HCT116 (cell line): ENCODE measurements around the gene LYPD6. TPM values are rescaled to one million over a fixed set of nuclear protein-coding genes. Genes with fewer than 3 reads are reported as not detected.

Experiments used
- ATAC-seq: fragments of 200-7000 bp; cut with Tn5 transposase; 2 replicates; pipeline ENCODE4 v1.9.1; 2020; ENCODE audit warnings: mild to moderate bottlenecking, moderate library complexity
- BruUV-seq: library from RNA; stranded (reverse); fragments of 400-500 nt; replicated peaks from 2 replicates; lab custom pipeline; 2021; lab: Mats Ljungman, UMichigan
- CTCF ChIA-PET: fragments of 300-600 bp; sonication (Branson Sonifier 250); formaldehyde crosslinking; loops from one replicate; lab custom pipeline; 2021; ENCODE audit warnings: antibody characterized with exemption; lab: Charles Lee
- POLR2A ChIA-PET: fragments of 300-600, 350-600 bp; sonication (Branson Sonifier 250); formaldehyde crosslinking; loops from one replicate; lab custom pipeline; 2021; ENCODE audit warnings: antibody characterized with exemption; lab: Charles Lee
- RAD21 ChIA-PET, 2 experiments: fragments of 300-600 bp; sonication (Branson Sonifier 250); formaldehyde crosslinking; loops; one replicate each; lab custom pipeline; 2023; ENCODE audit warnings: low total read pairs in 2 of 2; ENCODE audit not compliant: uncharacterized antibody in 2 of 2, unreplicated experiment in 2 of 2, low non-redundant PET in 1 of 2; lab: Charles Lee
- DNase-seq: peaks from one replicate; pipeline ENCODE4 v3.0.0-alpha.2; 2010; ENCODE audit warnings: low read depth, low spot score
- H2AFZ ChIP-seq: fragments of 200-600 bp; shearing (Covaris generic), sonication (generic); 2 replicates; pipeline ENCODE4 v1.6.1; 2017; ENCODE audit warnings: low read depth, mixed run types, mixed read lengths, antibody characterized with exemption, low read length; ENCODE audit not compliant: poor library complexity, severe bottlenecking
- H3K27ac ChIP-seq: 2 replicates; pipeline ENCODE4 v1.5.1; 2012; ENCODE audit warnings: low read depth, low read length
- H3K27me3 ChIP-seq: fragments of 200-600 bp; sonication (generic); 2 replicates; pipeline ENCODE4 v1.6.1; 2016; ENCODE audit warnings: mixed run types, low read length, mixed read lengths; ENCODE audit not compliant: insufficient read depth
- H3K36me3 ChIP-seq, 2 experiments: fragments of 200-500 bp in 1 of 2; fragments of 200-600 bp in 1 of 2; sonication (Bioruptor generic) in 1 of 2; sonication (generic) in 1 of 2; 2 replicates each; pipeline versions ENCODE4 v1.5.1 to v1.6.1; 2014 to 2016; ENCODE audit warnings: low read length in 2 of 2, inconsistent platforms in 1 of 2, mixed read lengths in 1 of 2, mixed run types in 1 of 2; ENCODE audit not compliant: insufficient read depth in 2 of 2, control insufficient read depth in 1 of 2
- H3K4me1 ChIP-seq, 2 experiments: fragments of 200-600 bp in 1 of 2; sonication (generic) in 1 of 2; 2 replicates each; pipeline versions ENCODE4 v1.5.1 to v1.6.1; 2012 to 2017; ENCODE audit warnings: low read length in 2 of 2, inconsistent platforms in 1 of 2, mild to moderate bottlenecking in 1 of 2, mixed read lengths in 1 of 2, mixed run types in 1 of 2, moderate library complexity in 1 of 2; ENCODE audit not compliant: insufficient read depth in 2 of 2, control insufficient read depth in 1 of 2
- H3K4me2 ChIP-seq: fragments of 200-600 bp; sonication (generic); 2 replicates; pipeline ENCODE4 v1.6.1; 2017; ENCODE audit warnings: mixed run types, low read length, mixed read lengths
- H3K4me3 ChIP-seq, 2 experiments: fragments of 200-600 bp in 1 of 2; sonication (generic) in 1 of 2; replicated peaks in 1 of 2; 2 replicates each; pipeline ENCODE4 v1.5.1; 2011 to 2016; ENCODE audit warnings: low read length in 2 of 2, control low read depth in 1 of 2, low read depth in 1 of 2, mild to moderate bottlenecking in 1 of 2, mixed read lengths in 1 of 2, mixed run types in 1 of 2
- H3K79me2 ChIP-seq: fragments of 200-600 bp; sonication (generic); 2 replicates; pipeline ENCODE4 v1.6.1; 2017; ENCODE audit warnings: mild to moderate bottlenecking, mixed run types, low read length, moderate library complexity, mixed read lengths; ENCODE audit not compliant: insufficient read depth
- H3K9ac ChIP-seq: fragments of 200-600 bp; sonication (generic); 2 replicates; pipeline ENCODE4 v1.6.1; 2016; ENCODE audit warnings: low read length, mixed read lengths
- H3K9me2 ChIP-seq: fragments of 200-600 bp; sonication (generic), shearing (Covaris generic); 2 replicates; pipeline ENCODE4 v1.6.1; 2017; ENCODE audit warnings: mixed run types, mild to moderate bottlenecking, moderate library complexity; ENCODE audit not compliant: insufficient read depth
- H3K9me3 ChIP-seq, 2 experiments: fragments of 200-500 bp in 1 of 2; fragments of 200-600 bp in 1 of 2; sonication (Bioruptor generic) in 1 of 2; sonication (generic) in 1 of 2; 2 replicates each; pipeline ENCODE4 v1.6.1; 2014 to 2017; ENCODE audit warnings: low read length in 2 of 2, mixed read lengths in 2 of 2, inconsistent platforms in 1 of 2, low read depth in 1 of 2, mild to moderate bottlenecking in 1 of 2, mixed run types in 1 of 2, moderate library complexity in 1 of 2; ENCODE audit not compliant: control insufficient read depth in 1 of 2, insufficient read depth in 1 of 2
- H4K20me1 ChIP-seq: fragments of 200-600 bp; sonication (generic), shearing (Covaris generic); 2 replicates; pipeline ENCODE4 v1.6.1; 2017; ENCODE audit warnings: mixed run types, mild to moderate bottlenecking, moderate library complexity; ENCODE audit not compliant: insufficient read depth
- CTCF ChIP-seq, 3 experiments: fragments of 200-600 bp in 1 of 3; sonication (generic) in 1 of 3; IDR thresholded peaks in 2 of 3; conservative IDR thresholded peaks in 1 of 3; 2 replicates each; pipeline ENCODE4 v1.5.1; 2012 to 2017; ENCODE audit warnings: low read depth in 2 of 3, low read length in 2 of 3, antibody characterized with exemption in 1 of 3, borderline replicate concordance in 1 of 3, control low read depth in 1 of 3, mild to moderate bottlenecking in 1 of 3, mixed read lengths in 1 of 3, mixed run types in 1 of 3, moderate library complexity in 1 of 3; ENCODE audit not compliant: insufficient read depth in 1 of 3
- EZH2phosphoT487 ChIP-seq: fragments of 200-600 bp; IDR thresholded peaks from 2 replicates; pipeline ENCODE4 v1.6.1; 2018; ENCODE audit warnings: antibody characterized with exemption, borderline replicate concordance
- JUND ChIP-seq: IDR thresholded peaks from 2 replicates; pipeline ENCODE4 v1.6.1; 2012
- POLR2AphosphoS5 ChIP-seq: IDR thresholded peaks from 2 replicates; pipeline ENCODE4 v1.6.1; 2011; ENCODE audit warnings: mild to moderate bottlenecking, low read depth, low read length, moderate library complexity
- SRF ChIP-seq: IDR thresholded peaks from 2 replicates; pipeline ENCODE4 v1.6.1; 2012; ENCODE audit warnings: low read depth
- ZBTB33 ChIP-seq: IDR thresholded peaks from 2 replicates; pipeline ENCODE4 v1.6.1; 2011; ENCODE audit warnings: mild to moderate bottlenecking, low read length, moderate library complexity; ENCODE audit not compliant: insufficient replicate concordance; ENCODE audit errors: extremely low read depth
- ZNF274 ChIP-seq: fragments of 200-500 bp; sonication (Bioruptor generic); IDR thresholded peaks from 2 replicates; pipeline ENCODE4 v1.6.1; 2014; ENCODE audit warnings: mild to moderate bottlenecking, low read depth, low read length, inconsistent platforms
- intact Hi-C: fragments of 100-400 bp; cut with micrococcal nuclease; formaldehyde crosslinking; loops from 2 replicates; pipeline ENCODE4 v1.10.0; 2022
- total RNA-seq: library from RNA; stranded (reverse); gene quantifications from one replicate; pipeline ENCODE4 v1.2.1, GENCODE V29; 2021; ENCODE audit not compliant: unreplicated experiment

LYPD6 gene
- total RNA-seq, 1 experiment from 2014 or later, result 3.0 TPM

- no peak overlapping the region for H2AFZ ChIP-seq
- intact Hi-C loops, result no loop called here
- H3K36me3 ChIP-seq, result no peaks in the 10 kb centered on the region
- no peak overlapping the region for H3K4me2 ChIP-seq
- ChIA-PET CTCF (no interaction called here), RAD21 (no interaction called here), POLR2A (no interaction called here)
- peaks cover 13 to 16% of the 10 kb centered on the region in 2 experiments for H3K4me1 ChIP-seq
- TF ChIP-seq CTCF (IDR thresholded peaks at IDR 0.05 in 2 of 3, conservative IDR thresholded peaks at IDR 0.05 in 1 of 3; ENCODE audit: borderline replicate concordance in 1 of 3, insufficient read depth in 1 of 3, low read depth in 2 of 3, low read length in 2 of 3) (no peak), ZNF274 (no peak), EZH2phosphoT487 (no peak), ZBTB33 (no peak), POLR2AphosphoS5 (no peak), JUND (no peak), SRF (no peak)
- H3K27ac ChIP-seq, result no peak overlapping the region
- DNase-seq (no peak), ATAC-seq (no peak)
- H3K9ac ChIP-seq, result no peak overlapping the region
- H3K79me2 ChIP-seq, result no peaks in the 10 kb centered on the region
- H3K9me3 ChIP-seq, result no peaks in the 10 kb centered on the region
- peaks cover 4% of the 10 kb centered on the region; the same call in 1 of the 2 replicates for H3K27me3 ChIP-seq
- no TSS peak for BruUV-seq
- H3K9me2 ChIP-seq, result no peaks in the 10 kb centered on the region
- no peaks in the 10 kb centered on the region for H4K20me1 ChIP-seq
- H3K4me3 ChIP-seq, result no peak overlapping the region
Observed at GRCh38 chr2:149370061-149370775, 39.8 kb downstream of the LYPD6 start.
